ENCODE results near the gene KRTAP10-8. TPM values are rescaled to one million over a fixed set of nuclear protein-coding genes. Genes with fewer than 3 reads are reported as not detected.

KRTAP10-8 gene
- total RNA-seq, 4 donors from 2014 or later: 4.6 TPM; not detected in 3

- WGBS, 2 donors: 51 to 52% methylated on average over 27 to 32 of the region's 33 CpGs
- H3K4me3 ChIP-seq (ENCODE audit: low read depth, poor library complexity, severe bottlenecking): no peak within 1 kb of the TSS
- intact Hi-C loops (cut with DNase I; ENCODE audit: low total_unique reads): no loop called here
- peak in 1 of 2 donors; percentile 81 for DNase-seq (ENCODE audit: low spot score in 2 of 2)
- no peak for TF ChIP-seq CTCF (IDR thresholded peaks at IDR 0.05)
- TF ChIP-seq POLR2A (IDR thresholded peaks at IDR 0.05): no peak
Measured at GRCh38 chr21:44592446-44593311, 19.2 kb upstream of the KRTAP10-8 start, which contains the start of gene KRTAP10-6. Gene KRTAP10-6, minus strand, starts transcription at chr21:44592505. Its CDS starts 21 bp downstream, at chr21:44592484.

GRCh38 chr21:44593598-44594405, 18.1 kb upstream of the KRTAP10-8 start:
- no peak for TF ChIP-seq POLR2A (IDR thresholded peaks at IDR 0.05)
- TF ChIP-seq CTCF (IDR thresholded peaks at IDR 0.05): no peak
- 72 to 73% methylated on average over 20 of the region's 20 CpGs for WGBS, 2 donors
- no peak overlapping the region for H3K4me3 ChIP-seq (ENCODE audit: low read depth, poor library complexity, severe bottlenecking)
- DNase-seq (ENCODE audit: low spot score in 2 of 2): peak in 1 of 2 donors; percentile 56
- intact Hi-C loops (cut with DNase I; ENCODE audit: low total_unique reads): no loop called here

GRCh38 chr21:44594406-44594916, 17.4 kb upstream of the KRTAP10-8 start:
- intact Hi-C loops (cut with DNase I; ENCODE audit: low total_unique reads): no loop called here
- H3K4me3 ChIP-seq (ENCODE audit: low read depth, poor library complexity, severe bottlenecking): no peak overlapping the region
- DNase-seq (ENCODE audit: low spot score in 2 of 2): peak in 1 of 2 donors; percentile 42
- TF ChIP-seq CTCF (IDR thresholded peaks at IDR 0.05) (no peak), POLR2A (IDR thresholded peaks at IDR 0.05) (no peak)
- WGBS, 2 donors: 86 to 88% methylated on average over 12 of the region's 12 CpGs

- TF ChIP-seq CTCF (IDR thresholded peaks at IDR 0.05): no peak
- TF ChIP-seq POLR2A (IDR thresholded peaks at IDR 0.05): no peak
- WGBS, 2 donors: 59 to 72% methylated on average over 6 of the region's 6 CpGs
- no peak overlapping the region for H3K4me3 ChIP-seq (ENCODE audit: low read depth, poor library complexity, severe bottlenecking)
- peak in 1 of 2 donors; percentile 60 for DNase-seq (ENCODE audit: low spot score in 2 of 2)
- intact Hi-C loops (cut with DNase I; ENCODE audit: low total_unique reads): no loop called here
Measured at GRCh38 chr21:44595524-44595923, 16.4 kb upstream of the KRTAP10-8 start.

DNA sequence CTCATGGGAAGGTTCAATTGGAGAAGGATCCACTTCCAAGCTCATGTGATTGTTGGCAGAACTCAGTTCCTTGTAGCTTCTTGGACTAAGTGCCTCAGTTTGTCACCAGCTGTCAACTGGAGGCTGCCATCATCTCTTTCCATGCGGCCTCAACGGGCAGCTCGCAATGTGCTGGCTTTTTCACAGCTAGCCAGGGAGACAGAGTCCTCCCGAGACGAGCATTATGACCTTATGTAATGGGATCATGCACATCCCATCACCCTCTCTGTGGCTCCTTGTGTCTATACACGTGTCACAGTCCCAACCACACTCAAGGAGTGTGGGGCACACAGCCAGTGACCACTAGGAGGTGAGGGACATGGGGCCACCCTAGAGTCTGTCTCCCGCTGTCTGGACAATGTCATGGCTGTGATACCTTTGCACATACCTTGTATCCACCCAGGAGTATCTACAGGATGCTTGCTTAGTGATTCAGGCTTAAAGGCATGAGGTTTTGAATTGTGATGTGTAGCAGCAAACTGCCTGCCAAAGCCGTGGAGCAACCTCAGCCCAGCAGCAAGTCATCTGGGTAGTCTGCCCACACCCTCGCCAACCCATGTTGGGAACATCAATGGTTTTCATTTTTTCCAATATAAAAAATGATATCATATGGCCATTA, 15.7 kb upstream of the KRTAP10-8 start:
- 52 to 68% methylated on average over 9 of the region's 9 CpGs for WGBS, 2 donors
- TF ChIP-seq POLR2A (IDR thresholded peaks at IDR 0.05) (no peak), CTCF (IDR thresholded peaks at IDR 0.05) (no peak)
- intact Hi-C loops (cut with DNase I; ENCODE audit: low total_unique reads): no loop called here
- DNase-seq (ENCODE audit: low spot score in 2 of 2): peak in 1 of 2 donors; percentile 59
- no peak overlapping the region for H3K4me3 ChIP-seq (ENCODE audit: low read depth, poor library complexity, severe bottlenecking)

Data from lower leg skin (tissue), 4 donors.